Measurements from ENCODE around the gene YWHAH. TPM values are rescaled to one million over a fixed set of nuclear protein-coding genes. Genes with fewer than 3 reads are reported as not detected.

The YWHAH gene
- total and polyA plus RNA-seq, 4 donors: 26.1 to 75.0 (median 42.4) TPM

- 14% methylated on average over 55 of the region's 55 CpGs for WGBS
- peak overlapping the region in 1 of 2 donors; percentile 50 for H3K9ac ChIP-seq (ENCODE audit: low read depth in 1 of 2, low read length in 2 of 2)
- H3K27me3 ChIP-seq (ENCODE audit: control insufficient read depth in 4 of 4, insufficient read depth in 4 of 4, low read length in 3 of 4): no peaks in the 10 kb centered on the region
- peaks cover 3 to 16% (median 11%) of the 10 kb centered on the region in 4 donors for H3K4me1 ChIP-seq (ENCODE audit: control insufficient read depth in 4 of 4, insufficient read depth in 4 of 4, low read length in 3 of 4)
- TF ChIP-seq HNF4A (conservative IDR thresholded peaks at IDR 0.05) (no peak), REST (IDR thresholded peaks at IDR 0.05) (no peak), FOXA1 (IDR thresholded peaks at IDR 0.05) (no peak), JUND (IDR thresholded peaks at IDR 0.05) (no peak), RAD21 (IDR thresholded peaks at IDR 0.05) (peak; percentile 66 to 83), SP1 (IDR thresholded peaks at IDR 0.05) (peak; percentile 42), CTCF (IDR thresholded peaks at IDR 0.05; ENCODE audit: low read depth, low read length, missing input control) (peak; percentile 90), HNF4G (IDR thresholded peaks at IDR 0.05) (no peak)
- peak; percentile 97 for DNase-seq (ENCODE audit: low spot score)
- peak overlapping the region; percentile 41 to 47 (median 41) for H3K4me3 ChIP-seq (ENCODE audit: low read depth in 1 of 3, low read length in 3 of 3)
- H3K9me3 ChIP-seq (ENCODE audit: control insufficient read depth in 4 of 4, low read length in 3 of 4): no peaks in the 10 kb centered on the region
- no peaks in the 10 kb centered on the region for H3K36me3 ChIP-seq (ENCODE audit: control insufficient read depth in 4 of 4, insufficient read depth in 3 of 4, low read depth in 1 of 4, low read length in 3 of 4)
- peak overlapping the region; percentile 9 to 54 for H3K27ac ChIP-seq (ENCODE audit: low read depth in 1 of 2, low read length in 2 of 2)
Measured at GRCh38 chr22:31970490-31971444, 26.4 kb downstream of the YWHAH start.

GRCh38 chr22:31972180-31972579, 27.8 kb downstream of the YWHAH start:
- no peaks in the 10 kb centered on the region for H3K27me3 ChIP-seq (ENCODE audit: control insufficient read depth in 4 of 4, insufficient read depth in 4 of 4, low read length in 3 of 4)
- DNase-seq (ENCODE audit: low spot score): no peak
- no peak overlapping the region for H3K27ac ChIP-seq (ENCODE audit: low read depth in 1 of 2, low read length in 2 of 2)
- no peak for TF ChIP-seq HNF4A (conservative IDR thresholded peaks at IDR 0.05)
- TF ChIP-seq CTCF (IDR thresholded peaks at IDR 0.05; ENCODE audit: low read depth, low read length, missing input control): no peak
- TF ChIP-seq ATF3 (IDR thresholded peaks at IDR 0.05): no peak
- no peak for TF ChIP-seq HNF4G (IDR thresholded peaks at IDR 0.05)
- no peak for TF ChIP-seq YY1 (IDR thresholded peaks at IDR 0.05)
- no peak for TF ChIP-seq FOXA1 (IDR thresholded peaks at IDR 0.05)
- TF ChIP-seq RXRA (IDR thresholded peaks at IDR 0.05): no peak
- TF ChIP-seq NR2F2 (IDR thresholded peaks at IDR 0.05): no peak
- TF ChIP-seq GABPA (IDR thresholded peaks at IDR 0.05 in 1 of 2, conservative IDR thresholded peaks at IDR 0.05 in 1 of 2): no peak
- TF ChIP-seq REST (IDR thresholded peaks at IDR 0.05): no peak
- no peak for TF ChIP-seq TAF1 (conservative IDR thresholded peaks at IDR 0.05)
- no peak for TF ChIP-seq ZBTB33 (IDR thresholded peaks at IDR 0.05)
- no peak for TF ChIP-seq EGR1 (IDR thresholded peaks at IDR 0.05; ENCODE audit: low read depth in 2 of 2)
- no peak for TF ChIP-seq FOXA2 (IDR thresholded peaks at IDR 0.05)

More at GRCh38 chr22:31972180-31972579, 27.8 kb downstream of the YWHAH start:
- H3K36me3 ChIP-seq (ENCODE audit: control insufficient read depth in 4 of 4, insufficient read depth in 3 of 4, low read depth in 1 of 4, low read length in 3 of 4): no peaks in the 10 kb centered on the region
- WGBS: 83% methylated on average over 14 of the region's 14 CpGs
- no peaks in the 10 kb centered on the region for H3K9me3 ChIP-seq (ENCODE audit: control insufficient read depth in 4 of 4, low read length in 3 of 4)
- no peak overlapping the region for H3K4me3 ChIP-seq (ENCODE audit: low read depth in 1 of 3, low read length in 3 of 3)
- H3K4me1 ChIP-seq (ENCODE audit: control insufficient read depth in 4 of 4, insufficient read depth in 4 of 4, low read length in 3 of 4): peaks cover 3 to 18% (median 12%) of the 10 kb centered on the region in 4 donors
- H3K9ac ChIP-seq (ENCODE audit: low read depth in 1 of 2, low read length in 2 of 2): no peak overlapping the region
